Activated CD4-positive, alpha-beta T cell treated with anti-CD3 and anti-CD28 coated beads, Interleukin-2, Interleukin-6, amounts not matched to agents 100 ng/mL and 50 ng/mL, durations not matched to agents 16 hours and 8 hours (primary cell): ENCODE results near the gene RBM7.

ENCODE experiments used
- DNase-seq: peaks from one replicate; pipeline ENCODE4 v3.0.0-alpha.2; 2020

The RBM7 gene

DNA sequence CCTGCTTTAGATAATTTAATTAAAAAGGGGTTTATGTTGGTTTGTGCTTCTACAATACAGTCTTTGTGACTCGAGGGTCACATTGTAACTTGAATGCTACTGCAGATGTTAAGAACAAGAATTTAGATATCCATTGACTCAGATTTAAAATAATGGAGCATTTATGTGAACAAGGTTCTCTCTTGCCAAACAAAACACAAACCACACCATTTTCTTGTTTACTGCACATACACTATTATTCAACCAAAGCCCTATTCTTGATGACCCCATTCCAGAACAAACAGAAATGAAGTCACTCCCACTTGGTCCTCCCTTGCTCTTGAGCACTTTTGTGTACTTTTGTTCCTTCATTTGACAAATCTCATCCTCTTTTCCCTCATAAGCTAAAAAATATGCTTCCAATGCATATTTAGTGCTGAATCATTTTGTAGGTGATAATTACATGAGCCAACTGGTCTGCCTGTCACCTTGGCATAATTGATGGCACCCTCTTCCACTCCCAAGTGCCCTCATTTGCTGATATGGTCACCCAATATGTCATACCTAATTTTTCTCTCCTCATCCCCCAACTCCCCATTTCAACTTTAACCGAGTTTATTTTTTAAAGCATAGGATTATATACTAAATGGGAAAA, 3.0 kb upstream of the RBM7 start:
- DNase-seq = no peak

DNA sequence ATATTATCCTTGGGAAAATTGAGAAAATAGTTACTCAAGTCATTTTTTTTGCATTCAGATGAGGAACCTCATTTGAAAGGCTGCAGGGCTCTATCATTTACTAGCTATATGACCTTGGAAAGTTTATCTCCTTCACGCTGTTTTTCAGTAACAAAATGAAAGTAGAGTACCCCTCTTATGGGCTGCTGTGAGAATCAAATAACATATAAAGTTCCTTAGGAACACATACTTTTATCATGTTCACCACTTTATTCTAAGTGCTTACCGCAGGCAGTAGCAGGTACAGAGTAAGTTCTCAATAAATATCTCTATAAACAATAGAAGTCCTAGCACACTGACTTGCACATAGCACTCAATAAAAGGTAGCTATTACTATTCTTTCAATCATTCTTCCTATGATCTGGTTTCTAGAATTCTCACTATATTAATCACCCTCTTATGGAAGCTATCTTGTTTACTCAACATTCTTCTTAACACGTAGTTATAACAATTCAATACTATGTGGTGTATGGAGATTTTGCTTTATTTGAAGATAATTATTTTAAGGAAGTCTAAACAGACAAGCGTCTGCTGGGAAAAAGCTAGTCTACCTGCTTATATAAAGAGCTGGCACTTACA, 2.1 kb upstream of the RBM7 start:
- DNase-seq = no peak

DNA sequence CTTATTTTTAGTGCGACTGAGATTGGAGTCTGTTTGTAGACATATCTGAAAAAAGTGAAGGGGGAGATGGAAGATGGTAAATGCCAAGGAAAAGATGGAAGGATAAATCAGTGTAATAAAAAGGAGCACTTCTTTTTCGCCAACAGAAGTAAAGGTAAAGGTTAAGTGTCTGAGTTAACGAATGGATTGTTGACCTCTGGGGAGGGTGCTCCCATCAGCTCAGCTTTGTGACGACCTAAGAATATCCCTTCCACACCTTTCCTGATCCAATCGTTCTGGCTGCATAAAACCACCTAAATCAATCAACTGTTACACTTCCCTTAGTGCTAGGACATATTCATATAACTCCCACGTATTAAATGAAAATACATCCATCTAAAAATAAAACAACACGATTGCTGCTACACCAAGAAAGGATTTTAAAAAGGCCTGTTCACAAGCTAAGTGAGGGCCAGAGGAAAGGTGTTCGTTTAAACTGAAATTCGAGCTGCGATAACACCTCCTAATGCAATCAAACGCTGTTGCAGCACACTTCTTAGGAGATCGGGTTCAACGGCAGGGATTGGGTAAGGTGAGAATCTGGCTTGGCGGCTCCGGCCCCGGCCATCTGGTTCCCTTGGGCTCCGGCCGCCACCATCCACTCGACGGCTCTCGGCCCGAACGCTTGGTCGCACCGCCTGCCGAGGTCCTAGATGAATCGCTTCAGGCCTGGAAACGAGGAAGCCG, 813 bp upstream of the RBM7 start:
- DNase-seq = no peak

DNA sequence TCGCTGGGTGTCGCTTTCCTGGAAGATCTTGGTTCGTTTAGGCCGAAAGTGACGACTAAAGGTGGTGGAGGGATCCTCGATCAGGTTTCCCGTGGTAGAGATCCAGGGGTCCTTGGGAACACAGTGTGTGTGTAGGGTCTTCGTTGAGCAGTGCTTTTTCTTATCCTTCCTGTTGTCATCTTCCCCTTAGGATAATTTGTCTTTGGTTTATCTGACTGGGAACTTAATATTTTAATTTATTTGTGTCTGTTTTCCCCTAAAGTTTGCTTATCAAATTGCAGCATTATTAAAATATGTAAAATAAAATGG, 403 bp downstream of the RBM7 start:
- DNase-seq = no peak

DNA sequence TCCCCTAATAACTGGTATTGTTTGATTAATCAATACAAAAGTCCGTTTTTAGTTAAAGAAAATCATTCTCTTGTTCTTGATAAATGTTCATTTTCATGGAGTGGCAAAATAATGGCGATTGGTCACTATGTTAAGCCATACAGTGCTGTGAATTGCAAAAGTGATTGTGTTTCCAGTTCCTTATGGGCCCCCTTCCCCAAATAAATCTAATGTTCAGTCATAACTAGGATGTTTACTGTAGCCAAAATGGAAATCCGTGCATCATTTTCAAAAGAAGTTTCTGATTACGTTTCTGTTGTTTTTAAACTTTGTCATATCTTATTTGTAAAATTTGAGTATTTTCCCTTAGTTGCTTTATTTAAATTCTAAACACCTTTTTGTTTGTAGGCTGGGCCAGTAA, 845 bp downstream of the RBM7 start:
- DNase-seq = no peak

DNA sequence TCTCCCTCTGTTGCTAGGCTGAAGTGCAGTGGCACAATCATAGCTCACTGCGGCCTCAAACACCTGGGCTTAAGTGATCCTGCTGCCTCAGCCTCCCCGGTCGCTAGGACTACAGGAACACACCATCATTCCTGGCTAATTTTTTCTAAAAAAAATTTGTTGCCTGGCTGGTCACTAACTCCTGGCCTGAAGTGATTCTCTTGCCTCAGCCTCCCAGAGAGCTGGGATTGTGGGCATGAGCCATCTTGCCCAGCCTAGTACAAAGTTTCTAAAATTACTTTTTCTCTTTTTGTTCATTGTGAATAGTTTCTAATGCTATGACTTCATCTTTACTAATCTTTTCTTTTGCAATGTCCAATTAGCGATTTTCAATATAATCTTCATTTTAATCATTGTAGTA, 12.5 kb downstream of the RBM7 start:
- no peak for DNase-seq

DNA sequence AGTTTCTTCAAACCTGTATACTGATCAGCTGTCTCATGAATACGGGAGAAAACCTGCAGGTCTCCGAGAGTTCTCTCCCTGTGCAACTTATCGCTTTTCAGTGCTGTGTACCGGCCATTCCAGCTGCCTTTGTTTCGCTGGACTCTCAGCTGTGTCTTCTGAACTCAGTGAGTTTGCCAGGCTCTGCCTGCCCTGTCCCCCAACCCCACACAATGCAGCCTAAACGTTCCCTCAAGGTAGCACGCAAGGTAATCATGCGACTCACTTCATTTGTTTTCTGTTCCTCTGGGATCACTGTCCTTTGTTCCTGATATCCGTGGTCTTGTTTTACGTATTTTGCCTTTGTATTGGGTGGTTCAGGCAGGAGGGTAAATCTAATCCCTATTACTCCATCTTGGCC, 13.5 kb downstream of the RBM7 start:
- no peak for DNase-seq

DNA sequence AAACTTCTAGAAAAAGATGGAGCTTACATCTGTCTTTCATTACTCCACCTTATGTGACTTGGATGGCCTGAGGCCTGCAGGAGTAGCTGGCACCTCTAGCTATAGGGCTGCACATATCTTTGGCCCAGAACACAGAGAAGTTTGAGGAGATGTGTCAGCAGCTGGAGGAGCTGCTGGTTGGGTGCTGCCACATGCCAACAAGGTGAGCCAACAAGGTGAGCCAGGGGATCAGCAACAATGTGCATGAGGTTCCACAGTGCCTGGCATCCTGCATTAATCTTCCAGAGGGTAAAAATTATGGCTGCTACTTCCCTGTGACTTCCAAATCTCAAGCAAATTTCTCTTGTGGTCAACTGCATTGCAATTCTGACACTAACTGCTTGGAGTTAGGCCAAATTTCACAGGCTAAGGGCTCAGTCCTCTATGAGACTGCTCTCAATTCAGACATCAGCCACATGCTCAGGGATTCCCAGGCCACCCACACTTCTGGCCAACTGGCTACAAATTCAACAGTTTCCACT, 16.0 kb downstream of the RBM7 start:
- DNase-seq = no peak

DNA sequence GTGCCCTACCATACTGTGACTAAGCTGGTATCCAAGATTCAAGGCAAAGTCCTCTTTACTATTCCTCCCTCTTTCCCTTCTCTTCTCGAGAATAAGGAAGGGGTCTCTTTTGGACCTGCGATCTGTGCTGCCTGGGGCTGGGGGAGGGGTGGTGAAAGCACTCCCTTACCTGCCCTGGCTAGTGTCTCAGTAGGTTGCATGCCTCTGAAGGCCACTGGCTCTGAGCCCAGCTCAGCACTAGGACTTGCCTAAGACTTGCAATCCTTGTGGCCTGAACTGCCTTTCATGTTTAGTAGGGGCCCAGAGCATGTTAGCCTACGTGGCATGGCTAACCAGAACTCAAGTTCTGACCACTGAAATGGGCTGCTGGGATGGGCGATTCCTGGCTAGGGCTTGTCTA, 25.8 kb downstream of the RBM7 start:
- no peak for DNase-seq

DNA sequence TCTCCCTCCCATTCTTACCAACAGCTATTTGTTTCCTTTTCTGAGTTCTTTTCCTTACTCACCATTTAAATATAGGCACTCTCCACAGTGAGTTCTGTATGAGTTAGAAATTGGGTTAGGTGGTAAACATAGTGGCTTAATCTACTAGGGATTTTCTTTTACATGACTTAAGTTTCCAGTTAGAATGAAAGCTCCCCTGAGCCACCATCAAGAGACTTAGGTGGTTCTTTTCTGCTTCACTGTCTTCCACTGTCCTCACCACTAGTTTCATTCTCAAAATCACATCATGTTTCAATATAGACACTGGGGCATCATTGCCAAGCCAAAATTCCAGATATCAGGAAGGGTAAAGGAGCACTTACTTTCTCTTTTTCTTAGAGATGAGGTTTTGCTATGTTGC, 29.8 kb downstream of the RBM7 start:
- no peak for DNase-seq

DNA sequence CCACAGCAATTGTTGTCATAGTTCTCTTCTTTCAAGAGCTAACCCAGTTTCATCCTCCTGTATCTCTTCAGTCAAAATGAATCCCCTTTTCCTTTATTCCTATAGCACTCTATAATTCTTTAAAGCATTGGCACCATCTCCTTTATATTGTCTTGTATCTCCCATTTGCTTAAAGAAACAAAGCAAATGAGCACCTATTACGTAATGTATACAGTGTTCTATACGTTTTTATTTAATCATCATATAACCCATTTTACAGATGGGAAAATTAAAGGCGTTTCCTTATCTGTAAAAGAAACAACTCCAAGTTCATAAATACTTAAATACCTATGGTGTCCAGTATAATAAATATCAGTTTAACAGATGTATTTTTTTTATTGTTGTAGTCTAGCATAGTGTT, 32.4 kb downstream of the RBM7 start:
- DNase-seq = no peak

DNA sequence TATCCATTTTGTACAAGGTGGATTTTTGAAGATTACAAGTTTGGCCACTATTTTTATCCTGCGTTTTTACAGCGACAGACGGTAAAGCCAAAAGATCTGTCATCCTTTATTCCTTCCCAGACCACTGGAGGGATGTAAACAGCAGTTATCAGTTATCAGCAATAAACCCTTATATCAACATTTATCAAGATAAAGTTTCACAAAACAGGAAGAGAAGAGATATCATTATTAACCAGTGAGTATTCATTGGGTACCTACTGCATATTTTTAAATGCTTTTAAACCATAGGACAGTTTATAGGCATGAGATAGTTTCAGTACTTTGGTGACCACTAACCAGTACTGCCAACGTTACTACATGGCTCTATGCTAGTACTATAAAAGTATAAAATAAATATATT, 32.9 kb downstream of the RBM7 start:
- no peak for DNase-seq

DNA sequence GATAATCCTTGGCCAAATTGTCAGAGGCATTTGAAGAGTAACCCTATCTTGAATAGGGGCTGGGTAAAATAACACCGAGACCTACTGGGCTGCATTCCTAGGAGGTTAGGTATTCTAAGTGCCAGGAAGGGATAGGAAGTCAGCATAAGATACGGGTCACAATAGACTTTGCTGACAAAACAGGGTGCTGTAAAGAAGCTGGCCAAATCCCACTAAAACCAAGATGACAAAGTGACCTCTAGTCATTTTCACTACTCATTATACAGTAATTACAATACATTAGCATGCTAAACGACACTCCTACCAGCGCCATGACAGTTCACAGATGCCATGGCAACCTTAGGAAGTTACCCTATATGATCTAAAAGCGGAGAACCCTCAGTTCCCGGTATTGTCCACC, 37.8 kb downstream of the RBM7 start:
- no peak for DNase-seq

DNA sequence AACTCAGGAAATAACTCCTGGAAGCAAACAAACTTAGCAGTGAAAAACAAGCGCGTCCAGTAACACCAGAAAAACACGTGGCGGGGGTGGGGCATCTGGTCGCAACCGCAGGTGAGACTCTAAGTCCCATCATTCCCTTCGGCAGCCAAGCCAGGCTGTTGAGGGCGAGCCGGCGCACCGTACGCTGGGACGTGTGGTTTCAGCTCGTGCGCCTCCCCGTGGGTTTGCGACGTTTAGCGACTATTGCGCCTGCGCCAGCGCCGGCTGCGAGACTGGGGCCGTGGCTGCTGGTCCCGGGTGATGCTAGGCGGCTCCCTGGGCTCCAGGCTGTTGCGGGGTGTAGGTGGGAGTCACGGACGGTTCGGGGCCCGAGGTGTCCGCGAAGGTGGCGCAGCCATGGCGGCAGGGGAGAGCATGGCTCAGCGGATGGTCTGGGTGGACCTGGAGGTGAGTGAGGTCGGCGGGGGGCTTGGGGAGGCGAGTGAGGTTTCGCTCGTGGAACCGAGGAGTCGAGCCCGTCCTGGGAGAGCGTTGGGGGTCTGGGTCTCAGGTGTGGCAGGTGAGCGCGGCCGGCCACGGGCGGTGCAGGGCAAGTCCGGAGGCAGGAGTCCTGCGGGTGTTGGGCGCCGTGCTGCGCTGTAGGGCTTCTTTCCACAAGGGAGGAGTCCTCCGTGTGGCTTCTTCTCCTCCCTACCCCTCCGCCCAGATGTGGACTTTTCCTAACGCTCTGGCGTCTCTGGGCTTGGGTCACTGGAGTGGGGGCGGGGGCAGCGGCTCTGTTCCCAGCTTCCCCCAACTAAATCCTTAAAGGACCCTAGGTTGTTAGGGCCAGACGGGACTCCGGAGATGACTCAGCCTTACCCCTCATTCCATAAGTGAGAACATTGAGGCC, 39.0 kb downstream of the RBM7 start, which contains the start of gene REXO2:
TSS of gene REXO2 (plus strand) at position 239 of the 892 bp plus-strand sequence. CDS start at position 301, 62 bp downstream.
- DNase-seq = peak; percentile 96

DNA sequence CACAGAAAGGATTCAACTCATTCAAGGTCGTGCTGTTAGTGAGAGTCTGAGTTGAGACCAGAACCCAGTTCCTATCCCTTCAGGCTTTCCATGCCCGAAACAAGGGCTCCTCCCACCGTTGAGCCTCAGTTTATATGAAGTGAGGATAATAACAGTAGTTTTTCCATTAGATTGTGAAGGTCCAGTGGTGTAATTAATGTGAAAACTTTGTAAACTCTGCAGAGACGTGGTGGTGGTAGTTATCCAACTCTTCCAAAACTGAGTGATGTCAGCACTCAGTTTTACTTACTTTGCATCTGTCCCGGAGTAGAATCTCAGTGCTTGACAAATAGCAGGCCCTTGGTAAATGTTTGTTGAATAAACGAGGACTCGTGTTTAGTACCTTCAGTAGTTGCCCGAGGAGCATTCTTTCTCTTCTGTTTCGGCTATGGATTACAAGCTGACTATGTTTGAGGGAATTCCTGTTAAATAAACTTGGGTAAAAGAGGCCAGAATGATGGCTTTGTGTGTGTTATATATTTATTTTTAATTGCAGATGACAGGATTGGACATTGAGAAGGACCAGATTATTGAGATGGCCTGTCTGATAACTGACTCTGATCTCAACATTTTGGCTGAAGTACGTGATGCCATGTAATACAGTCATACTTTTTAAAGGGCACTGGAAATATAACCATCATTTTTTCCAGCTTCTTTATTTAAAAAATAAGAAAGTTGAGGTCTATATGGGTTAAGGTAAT, 39.8 kb downstream of the RBM7 start:
- DNase-seq = no peak

DNA sequence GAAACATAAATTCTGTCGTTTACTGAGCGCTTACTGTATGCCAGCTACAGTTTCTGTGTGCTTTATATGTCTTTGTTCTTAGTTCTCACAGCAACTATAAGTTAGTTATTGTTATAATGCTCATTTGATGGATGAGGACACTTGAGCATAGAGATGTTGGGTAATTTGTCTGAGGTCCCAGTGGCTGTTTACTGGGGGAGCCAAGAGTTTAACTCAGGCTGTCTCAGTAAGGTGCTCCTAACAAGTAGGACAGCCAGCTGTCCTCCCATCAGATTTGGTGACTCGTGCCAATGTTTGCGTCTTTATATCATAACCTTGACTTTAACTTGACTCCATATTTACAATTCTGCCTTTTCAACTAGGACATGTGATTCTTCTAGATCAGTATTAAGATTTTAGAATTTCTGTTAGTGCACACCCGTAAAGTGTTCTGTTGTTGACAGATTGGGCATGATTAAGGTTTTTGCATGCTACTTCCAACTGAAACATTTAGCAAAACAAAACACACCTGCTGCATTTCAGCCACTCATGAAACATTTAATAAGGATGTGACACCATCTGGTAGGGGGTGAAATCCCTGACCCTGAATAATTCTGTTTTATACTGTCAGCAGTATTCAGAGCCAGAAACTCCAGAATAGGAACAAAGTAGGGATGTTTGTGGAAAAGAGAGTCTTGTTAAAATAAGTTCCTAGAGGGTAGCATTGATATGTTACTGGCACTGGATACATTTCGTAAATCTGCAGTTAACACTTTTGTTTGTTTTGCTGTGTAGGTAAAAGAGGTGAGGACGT, 40.7 kb downstream of the RBM7 start:
- no peak for DNase-seq

DNA sequence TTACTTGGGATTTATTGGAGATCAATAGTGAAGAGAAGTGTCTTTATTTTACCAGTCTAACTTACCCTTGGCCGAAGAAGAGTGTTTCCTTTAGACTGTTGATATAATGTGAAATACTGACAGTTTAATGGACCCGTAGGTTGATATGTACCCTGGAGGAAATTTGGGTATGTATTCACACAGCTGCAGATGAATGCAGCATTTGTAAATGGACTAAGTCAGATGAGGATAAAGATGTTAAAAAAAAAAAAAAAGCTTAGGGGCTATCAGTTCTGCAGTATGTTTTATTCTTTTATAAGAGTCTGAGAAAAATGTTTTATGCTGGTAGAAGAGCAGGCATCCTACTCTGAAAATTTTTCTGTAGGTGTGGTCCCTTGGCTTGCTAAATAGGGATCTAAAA, 41.5 kb downstream of the RBM7 start:
- no peak for DNase-seq

DNA sequence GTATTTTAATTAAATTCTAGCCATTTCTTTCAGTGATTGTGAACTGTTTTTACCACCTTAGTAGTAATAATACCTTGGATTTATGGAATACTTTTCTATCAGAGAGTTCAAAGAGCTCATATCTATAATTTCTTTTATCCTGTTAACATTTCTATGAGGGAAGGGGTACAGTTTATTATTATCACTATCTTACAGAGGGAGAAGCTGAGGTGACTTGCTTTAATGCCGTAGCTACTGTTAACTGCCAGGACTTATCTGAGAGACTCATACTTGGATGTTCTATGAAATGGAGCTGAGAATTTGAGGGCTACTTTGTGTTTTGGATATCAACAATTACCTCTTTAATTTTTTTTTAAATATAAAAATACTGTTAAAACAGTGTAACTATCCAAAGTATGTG, 42.1 kb downstream of the RBM7 start:
- no peak for DNase-seq

DNA sequence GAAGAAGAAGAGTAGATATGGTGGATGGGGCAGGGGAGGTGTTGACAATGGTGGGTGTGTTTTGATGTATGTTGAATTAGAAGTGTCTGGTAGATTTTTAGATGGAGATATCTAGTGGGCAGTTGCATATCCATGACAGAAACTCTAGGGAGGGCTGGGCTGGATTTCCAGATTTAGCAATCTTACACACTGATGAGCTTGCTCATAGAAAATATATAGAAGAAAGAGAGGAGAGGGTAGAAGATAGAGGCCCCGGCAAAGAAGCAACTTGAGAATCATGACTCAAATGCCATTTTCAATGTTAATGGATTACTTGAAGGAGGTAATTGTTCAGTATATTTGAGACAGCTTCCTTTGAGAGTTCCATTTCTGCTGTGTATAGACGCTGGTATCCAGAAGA, 47.0 kb downstream of the RBM7 start:
- DNase-seq = no peak

DNA sequence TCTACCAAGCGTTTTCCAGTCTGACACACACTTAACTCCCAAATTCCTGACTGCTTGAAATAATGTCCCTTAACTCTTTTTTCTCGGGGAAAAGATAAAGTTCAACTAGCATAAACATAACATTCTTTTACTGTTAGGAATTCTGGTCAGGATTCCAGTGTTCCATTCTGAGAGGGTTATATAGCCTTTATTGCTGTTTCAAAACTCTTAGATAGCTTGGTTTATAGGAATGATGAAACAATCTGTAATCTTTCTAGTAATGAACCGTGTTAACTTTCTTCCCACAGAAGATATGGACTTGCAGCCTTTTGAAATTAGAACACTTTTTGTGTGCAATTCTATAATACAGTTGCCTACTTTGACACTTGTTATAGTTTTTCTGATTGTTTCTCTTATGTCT, 47.4 kb downstream of the RBM7 start:
- DNase-seq = no peak

DNA sequence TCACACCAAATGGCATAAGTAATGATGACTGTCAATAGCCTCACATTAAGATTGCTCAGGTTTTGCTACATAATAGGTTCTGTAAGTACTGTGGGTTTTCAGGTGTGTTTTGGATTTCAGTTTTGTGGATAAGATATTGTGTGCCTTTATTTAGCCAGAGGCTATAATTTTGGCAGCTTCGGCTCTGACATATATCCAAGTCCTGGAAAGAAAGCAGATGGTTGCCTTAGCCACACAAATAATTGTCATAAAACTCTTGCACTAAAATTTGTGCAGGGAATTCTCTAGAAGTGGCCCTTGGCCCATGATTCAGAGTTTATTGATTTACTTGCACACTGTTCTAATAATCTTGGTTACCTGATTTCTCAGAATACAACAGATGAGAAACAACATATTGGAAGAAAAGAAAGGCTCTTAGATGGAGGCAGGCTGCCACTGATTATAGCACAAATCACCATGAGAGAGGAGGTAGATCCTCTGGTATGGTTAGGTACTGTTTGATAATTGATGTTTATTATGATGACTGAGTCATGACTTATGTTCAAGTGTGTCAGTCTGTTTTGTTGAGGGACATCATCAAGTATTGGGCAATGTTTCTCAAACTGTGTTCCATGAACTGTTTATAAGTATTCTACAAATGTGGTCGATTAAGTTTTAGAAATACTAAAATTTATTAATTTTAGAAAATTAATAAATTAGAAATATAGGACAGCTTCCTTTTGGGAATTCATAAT, 48.5 kb downstream of the RBM7 start:
- DNase-seq = no peak
